ENCODE results near the gene EEF1AKMT3.
"Not testable (repeated sequence)": the region's sequence is repeated elsewhere in the genome, so short reads cannot be mapped to it uniquely, and the experiment has no call there.

EEF1AKMT3 gene

GRCh38 chr12:57783861-57784260 is 11.4 kb downstream of the EEF1AKMT3 start:
- DNase-seq = no peak

- no peak for DNase-seq
Measured at GRCh38 chr12:57793920-57794319, 21.5 kb downstream of the EEF1AKMT3 start.

GRCh38 chr12:57795354-57795753 is 22.9 kb downstream of the EEF1AKMT3 start:
- DNase-seq = no peak

GRCh38 chr12:57796996-57797395 is 24.6 kb downstream of the EEF1AKMT3 start:
- DNase-seq = no peak

GRCh38 chr12:57797933-57798332 is 25.5 kb downstream of the EEF1AKMT3 start:
- no peak for DNase-seq

- DNase-seq = no peak
Measured at GRCh38 chr12:57800965-57801364, 28.6 kb downstream of the EEF1AKMT3 start.

- no peak for DNase-seq
Measured at GRCh38 chr12:57802607-57803006, 30.2 kb downstream of the EEF1AKMT3 start.

- peak in 1 of 2 experiments; percentile 51 for DNase-seq
Measured at GRCh38 chr12:57803319-57803893, 31.0 kb downstream of the EEF1AKMT3 start.

- no peak for DNase-seq
Measured at GRCh38 chr12:57806677-57807076, 34.3 kb downstream of the EEF1AKMT3 start.

- DNase-seq = no peak
Measured at GRCh38 chr12:57807285-57807684, 34.9 kb downstream of the EEF1AKMT3 start.

- DNase-seq = no peak
Measured at GRCh38 chr12:57808351-57808750, 35.9 kb downstream of the EEF1AKMT3 start.

GRCh38 chr12:57809425-57809824 is 37.0 kb downstream of the EEF1AKMT3 start:
- DNase-seq = no peak

- no peak for DNase-seq
Measured at GRCh38 chr12:57810450-57810849, 38.0 kb downstream of the EEF1AKMT3 start.

GRCh38 chr12:57811028-57811755 is 38.8 kb downstream of the EEF1AKMT3 start:
- DNase-seq = no peak

GRCh38 chr12:57813111-57813970 is 40.9 kb downstream of the EEF1AKMT3 start:
- DNase-seq = no peak

GRCh38 chr12:57813971-57814772 is 41.8 kb downstream of the EEF1AKMT3 start:
- DNase-seq = no peak

GRCh38 chr12:57815177-57816000 is 43.0 kb downstream of the EEF1AKMT3 start:
- DNase-seq = peak; percentile 26 to 72

- no peak for DNase-seq
Measured at GRCh38 chr12:57816001-57816854, 43.8 kb downstream of the EEF1AKMT3 start.

- DNase-seq = no peak
Measured at GRCh38 chr12:57816855-57817151, 44.4 kb downstream of the EEF1AKMT3 start.

- no peak for DNase-seq
Measured at GRCh38 chr12:57817261-57817989, 45.0 kb downstream of the EEF1AKMT3 start.

- DNase-seq = not testable (repeated sequence)
Measured at GRCh38 chr12:57817990-57818331, 45.5 kb downstream of the EEF1AKMT3 start.
